HTERT RPE-1 (cell line): ENCODE results near the gene SLC35C1.
"Not testable (repeated sequence)": the region's sequence is repeated elsewhere in the genome, so short reads cannot be mapped to it uniquely, and the experiment has no call there.

Source experiments
- in situ Hi-C: fragments of 300-500 bp; cut with MboI; formaldehyde crosslinking; loops from 4 replicates; pipeline ENCODE4 v1.14.3; 2020; ENCODE audit warnings: low sequenced_read_pairs

SLC35C1 gene

DNA sequence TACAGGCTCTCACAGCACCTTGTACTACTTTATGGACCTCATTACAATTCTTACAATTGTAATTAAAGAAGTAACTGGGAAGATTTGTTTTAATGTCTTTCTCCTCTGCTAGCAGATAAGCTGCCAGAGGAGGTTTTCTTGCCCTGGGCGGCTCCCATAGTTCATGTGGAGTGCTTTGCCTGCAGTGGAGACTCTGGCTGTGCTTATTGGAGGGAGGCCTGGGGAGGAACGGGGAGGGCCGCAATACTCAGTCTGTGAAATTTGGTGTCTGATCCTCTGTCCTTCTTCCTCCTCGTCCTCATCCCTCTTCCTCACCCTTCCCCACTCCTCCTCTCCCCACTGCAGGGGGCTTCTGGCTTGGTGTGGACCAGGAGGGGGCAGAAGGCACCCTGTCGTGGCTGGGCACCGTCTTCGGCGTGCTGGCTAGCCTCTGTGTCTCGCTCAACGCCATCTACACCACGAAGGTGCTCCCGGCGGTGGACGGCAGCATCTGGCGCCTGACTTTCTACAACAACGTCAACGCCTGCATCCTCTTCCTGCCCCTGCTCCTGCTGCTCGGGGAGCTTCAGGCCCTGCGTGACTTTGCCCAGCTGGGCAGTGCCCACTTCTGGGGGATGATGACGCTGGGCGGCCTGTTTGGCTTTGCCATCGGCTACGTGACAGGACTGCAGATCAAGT is 5.6 kb downstream of the SLC35C1 start:
- in situ Hi-C loops, result no loop called here

GRCh38 chr11:45811109-45811435 is 6.1 kb downstream of the SLC35C1 start:
- in situ Hi-C loops, result no loop called here

DNA sequence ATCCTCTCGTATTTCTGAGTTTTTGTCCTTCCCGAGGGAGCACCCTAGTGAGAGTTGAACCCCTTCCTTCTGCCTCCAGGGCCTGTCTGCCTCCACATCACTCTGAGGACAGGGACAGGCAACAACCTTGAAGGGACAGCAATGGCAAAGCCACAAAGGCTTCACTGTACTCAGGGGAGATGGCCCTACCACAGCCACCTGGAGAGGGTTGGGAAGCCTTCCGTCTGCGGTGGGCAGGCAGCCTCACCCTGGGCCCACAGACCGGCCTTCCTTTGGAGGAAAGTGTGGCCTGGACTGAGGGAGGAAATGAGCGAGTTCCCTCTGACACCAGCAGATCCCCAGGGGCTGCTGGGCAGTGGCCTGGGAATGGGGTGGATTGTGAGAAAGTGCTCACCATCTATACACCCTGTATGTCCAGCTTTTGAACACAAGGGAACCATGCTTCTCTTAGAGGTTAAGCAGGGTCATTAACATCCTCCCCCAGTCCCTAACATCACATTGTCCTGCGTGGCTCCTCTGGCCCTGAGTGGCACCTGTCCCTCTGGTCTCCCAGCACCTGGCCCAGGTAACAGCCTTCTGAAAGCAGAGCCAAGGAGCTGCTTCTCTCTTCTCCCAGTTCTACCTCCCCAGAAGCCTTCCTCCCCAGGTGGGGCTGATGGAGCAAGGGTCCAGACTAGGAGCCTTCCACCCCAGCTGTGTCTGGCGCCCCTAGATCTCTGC is 6.8 kb downstream of the SLC35C1 start:
- in situ Hi-C loops, result no loop called here

- in situ Hi-C loops, result no loop called here
Observed at GRCh38 chr11:45812581-45813548, 7.9 kb downstream of the SLC35C1 start.

GRCh38 chr11:45815747-45816146 is 10.8 kb downstream of the SLC35C1 start:
- in situ Hi-C loops, result no loop called here

- in situ Hi-C loops, result no loop called here
Observed at GRCh38 chr11:45816614-45817013, 11.7 kb downstream of the SLC35C1 start.

DNA sequence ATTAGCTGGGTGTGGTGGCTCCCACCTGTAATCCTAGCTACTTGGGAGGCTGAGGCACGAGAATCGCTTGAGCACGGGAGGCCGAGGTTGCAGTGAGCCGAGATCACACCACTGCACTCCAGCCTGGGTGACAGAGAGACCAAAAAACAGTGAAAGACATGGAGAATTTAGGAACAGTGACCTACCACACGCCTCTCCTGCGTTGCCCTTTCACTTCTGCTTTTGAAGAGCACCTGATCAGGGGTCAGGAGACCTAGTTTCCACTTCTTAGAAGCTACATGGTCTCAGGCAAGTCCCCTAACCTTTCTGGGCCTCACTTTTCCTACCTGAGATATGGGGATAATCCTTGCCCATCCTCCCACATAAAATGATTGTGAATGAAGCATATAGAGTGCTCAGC is 12.2 kb downstream of the SLC35C1 start:
- in situ Hi-C loops, result no loop called here

DNA sequence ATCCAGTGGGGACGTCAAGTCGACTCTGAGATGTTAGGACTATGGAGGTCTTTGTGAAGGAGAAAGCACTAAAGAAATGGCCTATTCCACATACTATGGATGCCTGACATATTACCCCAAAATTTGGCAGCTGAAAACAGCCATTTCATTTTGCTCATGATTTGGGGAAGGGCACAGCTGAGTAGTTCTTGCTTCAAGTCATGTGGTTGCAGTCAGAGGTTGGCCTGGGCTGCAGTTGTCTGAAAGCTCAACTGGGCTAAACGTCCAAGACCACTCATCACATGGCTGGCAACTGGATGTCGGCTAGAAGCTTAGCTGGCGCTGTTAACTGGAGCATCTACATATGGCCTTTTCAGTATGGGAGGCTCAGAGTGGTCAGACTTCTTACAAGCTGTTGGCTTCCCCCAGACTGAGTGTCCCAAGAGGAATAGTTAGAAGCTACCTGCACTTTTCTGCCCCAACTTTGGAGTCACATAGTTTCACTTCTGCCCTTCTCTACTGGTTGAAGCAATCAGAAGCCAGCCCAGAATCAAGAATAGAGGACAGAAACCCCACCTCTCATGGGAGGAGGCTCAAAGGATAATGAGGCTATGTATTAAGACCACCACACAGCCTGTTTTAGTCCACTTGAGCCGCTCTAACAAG is 14.1 kb downstream of the SLC35C1 start:
- in situ Hi-C loops, result no loop called here

DNA sequence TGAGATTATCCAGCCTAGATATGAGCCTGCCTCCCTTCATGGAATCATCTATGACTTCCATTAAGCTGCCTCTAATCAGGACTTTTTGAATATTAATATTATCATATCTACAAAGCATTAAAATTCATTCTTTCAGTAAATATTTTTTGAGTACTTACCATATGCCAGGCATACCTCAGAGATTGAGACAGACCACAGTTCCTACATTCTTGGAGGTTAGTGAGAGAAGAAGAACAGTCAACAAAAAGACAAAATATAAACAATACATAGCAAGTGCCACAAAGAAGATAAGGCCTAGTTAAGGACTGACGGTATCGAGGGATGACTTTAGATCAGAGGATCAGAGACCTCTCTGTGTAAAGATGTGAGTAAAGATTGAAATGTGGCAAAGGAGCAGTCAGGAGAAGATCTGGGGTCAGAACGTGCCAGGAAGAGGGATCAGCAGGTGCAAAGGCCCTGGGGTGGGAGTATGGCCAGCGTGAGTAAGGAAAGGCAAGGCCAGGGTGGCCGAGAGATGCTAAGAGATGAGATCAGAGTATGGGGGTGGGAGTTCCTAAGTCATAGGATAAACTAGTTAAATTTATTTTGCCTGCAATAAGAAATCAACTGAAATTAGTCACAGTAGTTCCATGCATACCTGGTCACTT is 15.4 kb downstream of the SLC35C1 start:
- in situ Hi-C loops, result no loop called here

GRCh38 chr11:45826492-45826891 is 21.5 kb downstream of the SLC35C1 start:
- in situ Hi-C loops, result not testable (repeated sequence)

GRCh38 chr11:45827123-45827522 is 22.2 kb downstream of the SLC35C1 start:
- in situ Hi-C loops, result no loop called here

DNA sequence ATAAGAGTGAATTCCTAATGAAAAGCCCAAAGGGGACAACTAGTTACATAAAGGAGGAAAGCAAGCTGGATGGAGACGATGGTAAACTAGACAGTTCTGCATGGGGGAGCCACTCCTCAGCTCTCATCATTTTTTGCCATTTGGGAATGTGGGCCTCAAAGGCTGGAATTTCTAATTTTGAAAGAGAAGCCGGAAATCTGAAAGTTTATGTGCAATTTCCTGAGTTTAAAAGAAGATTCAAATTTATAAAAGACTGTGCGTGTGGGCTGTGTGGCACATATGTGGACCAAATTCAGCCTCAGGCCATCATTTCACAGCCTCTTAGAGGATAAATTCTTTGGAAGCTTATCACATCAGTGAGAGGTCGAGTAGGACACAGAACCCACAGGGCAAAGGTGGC is 24.0 kb downstream of the SLC35C1 start:
- in situ Hi-C loops, result no loop called here

DNA sequence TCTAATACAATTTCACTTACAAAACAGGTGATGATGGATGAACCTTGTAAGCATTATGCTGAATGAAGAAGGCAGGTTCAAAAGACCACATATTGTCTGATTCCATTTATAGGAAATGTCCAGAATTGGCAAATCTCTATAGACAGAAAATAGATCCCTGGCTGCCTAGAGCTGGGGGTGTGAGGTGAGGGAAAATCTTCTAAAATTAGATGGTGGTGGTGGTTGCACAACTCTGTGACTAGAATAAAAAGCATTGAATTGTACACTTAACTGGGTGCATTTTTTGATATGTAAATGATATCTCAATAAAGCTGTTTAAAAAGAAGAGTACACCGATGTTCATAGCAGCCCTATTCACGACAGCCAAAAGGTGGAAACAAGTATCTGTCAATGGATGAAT is 25.6 kb downstream of the SLC35C1 start:
- in situ Hi-C loops, result no loop called here

DNA sequence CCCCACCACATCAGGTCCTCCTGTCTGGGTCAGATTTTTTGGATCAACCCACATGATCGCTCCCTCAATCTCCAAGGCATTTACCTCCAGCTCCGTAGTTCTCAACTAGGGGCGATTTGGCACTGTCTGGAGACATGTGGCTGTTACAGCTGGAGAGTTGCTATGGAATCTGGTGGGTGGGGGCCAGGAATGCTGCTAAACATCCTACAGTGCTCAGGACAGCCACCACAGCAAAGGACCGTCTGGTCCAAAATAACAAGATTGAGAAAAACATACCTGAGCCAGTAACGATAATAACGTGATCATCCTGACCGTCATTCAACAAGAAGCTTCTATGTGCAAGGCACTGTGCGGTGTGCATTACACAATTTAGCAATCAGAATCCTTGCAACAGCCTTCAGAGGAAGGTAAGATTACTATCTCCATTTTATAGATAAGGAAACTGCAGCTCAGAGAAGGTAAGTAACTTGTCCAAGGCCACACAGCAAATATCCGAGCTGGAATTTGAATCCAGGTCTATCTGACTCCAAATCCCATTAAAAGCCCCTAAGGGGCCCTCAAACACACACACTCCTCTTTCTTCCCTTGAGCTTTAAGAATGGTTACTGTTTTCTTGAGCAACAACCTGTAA is 28.0 kb downstream of the SLC35C1 start:
- in situ Hi-C loops, result no loop called here

DNA sequence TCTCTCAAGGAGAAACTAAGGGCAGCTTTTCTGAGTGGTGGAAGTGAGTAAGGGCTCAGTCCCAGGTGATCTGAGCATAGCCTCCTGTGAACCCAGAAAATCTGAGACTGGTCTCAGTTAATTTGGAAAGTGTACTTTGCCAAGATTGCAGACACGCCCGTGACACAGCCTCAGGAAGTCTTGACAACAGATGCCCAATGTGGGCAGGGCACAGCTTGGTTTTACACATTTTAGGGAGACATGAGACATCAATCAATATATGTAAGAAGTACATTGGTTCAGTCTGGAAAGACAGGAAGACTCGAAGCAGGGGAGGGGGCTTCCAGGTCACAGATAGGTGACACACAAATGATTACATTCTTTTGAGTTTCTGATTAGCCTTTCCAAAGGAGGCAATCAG is 28.8 kb downstream of the SLC35C1 start:
- in situ Hi-C loops, result no loop called here

DNA sequence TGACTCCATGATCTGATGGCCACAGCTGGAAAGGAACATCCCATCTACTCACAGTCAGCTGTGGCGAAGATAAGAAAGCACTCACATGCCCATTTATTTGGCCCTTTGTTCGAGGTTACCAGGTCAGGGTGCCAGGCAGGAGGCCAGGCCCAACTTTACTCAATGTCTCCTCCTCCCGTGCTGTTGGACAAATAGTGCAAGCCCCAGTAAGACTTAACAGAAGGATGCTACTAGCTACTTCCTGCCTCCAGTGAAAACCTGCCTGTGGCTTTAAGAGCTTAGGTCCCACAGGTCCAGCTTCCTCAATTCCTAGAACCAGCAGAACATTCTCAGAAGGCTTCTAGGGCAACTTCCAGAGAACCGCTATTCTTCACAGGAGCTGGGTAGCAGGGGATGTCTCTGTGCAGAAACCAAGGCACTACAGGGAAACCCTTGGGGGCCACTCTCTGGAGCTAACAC is 29.4 kb downstream of the SLC35C1 start:
- in situ Hi-C loops, result no loop called here

GRCh38 chr11:45839204-45839603 is 34.3 kb downstream of the SLC35C1 start:
- in situ Hi-C loops, result no loop called here

DNA sequence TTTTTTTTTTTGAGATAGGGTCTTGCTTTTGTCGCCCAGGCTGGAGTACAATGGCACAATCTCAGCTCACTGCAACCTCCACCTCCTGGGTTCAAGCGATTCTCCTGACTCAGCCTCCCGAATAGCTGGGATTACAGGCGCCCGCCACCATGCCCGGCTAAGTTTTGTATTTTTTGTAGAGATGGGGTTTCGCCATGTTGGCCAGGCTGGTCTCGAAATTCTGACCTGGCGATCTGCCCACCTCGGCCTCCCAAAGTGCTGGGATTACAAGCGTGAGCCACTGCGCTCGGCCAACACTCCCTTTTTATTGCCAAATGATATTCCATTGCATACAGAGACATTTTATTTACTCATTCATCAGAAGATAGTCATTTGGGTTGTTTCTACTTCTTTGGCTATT is 35.3 kb downstream of the SLC35C1 start:
- in situ Hi-C loops, result not testable (repeated sequence)

DNA sequence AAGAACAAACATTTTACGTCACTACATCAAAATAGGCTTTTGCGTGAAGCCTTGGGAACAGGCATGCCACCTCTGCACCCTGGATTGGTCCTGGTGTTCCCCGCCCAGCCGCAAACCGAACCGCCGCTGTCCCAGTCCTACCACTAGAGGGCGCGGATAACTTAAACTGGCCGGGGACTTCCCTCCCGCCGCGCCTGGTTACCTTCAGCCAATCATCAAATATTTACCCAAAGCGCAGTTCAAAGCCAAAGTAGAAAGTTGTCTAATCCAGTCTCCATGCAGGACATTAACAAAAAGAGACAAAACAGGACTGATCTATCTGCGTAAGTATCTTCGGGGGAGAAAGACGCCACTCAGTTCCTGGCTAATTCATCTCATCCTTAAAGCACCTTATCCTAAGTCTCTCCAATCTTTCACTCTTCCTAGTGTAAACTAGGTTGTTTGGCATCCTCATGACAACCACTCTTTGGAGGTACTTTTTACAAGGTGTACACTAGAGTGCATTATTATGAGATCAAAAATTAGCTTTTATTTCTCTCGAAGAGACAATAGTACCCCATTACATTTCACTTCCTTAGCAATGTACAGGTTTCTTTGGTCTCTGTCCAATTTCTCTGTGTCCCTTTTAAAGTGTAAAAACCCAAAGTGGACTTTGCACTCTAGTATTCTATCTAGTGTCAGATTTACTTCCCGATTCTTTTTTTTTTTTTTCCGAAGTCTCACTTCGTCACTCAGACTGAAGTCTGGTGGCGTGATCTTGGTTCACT is 38.4 kb downstream of the SLC35C1 start:
- in situ Hi-C loops, result no loop called here
